Right forelimb (tissue), 1 donor: Measurements from ENCODE around the gene ASCC2.
"Not testable (repeated sequence)": the region's sequence is repeated elsewhere in the genome, so short reads cannot be mapped to it uniquely, and the experiment has no call there.

Experiments used
- DNase-seq: peaks from one replicate; pipeline ENCODE4 v3.0.0-alpha.2; 2018

ASCC2 gene

GRCh38 chr22:29855611-29856181, 17.6 kb upstream of the ASCC2 start:
- DNase-seq, result no peak

GRCh38 chr22:29854432-29854831, 16.4 kb upstream of the ASCC2 start:
- DNase-seq, result no peak

- no peak for DNase-seq
These were observed 10.0 kb upstream of the ASCC2 start for GRCh38 chr22:29848111-29848510.

GRCh38 chr22:29846290-29846689, 8.2 kb upstream of the ASCC2 start:
- no peak for DNase-seq

GRCh38 chr22:29842740-29843139, 4.7 kb upstream of the ASCC2 start:
- no peak for DNase-seq

GRCh38 chr22:29842172-29842571, 4.1 kb upstream of the ASCC2 start:
- DNase-seq, result no peak

GRCh38 chr22:29840498-29840897, 2.4 kb upstream of the ASCC2 start:
- no peak for DNase-seq

GRCh38 chr22:29839039-29839438, 965 bp upstream of the ASCC2 start:
- no peak for DNase-seq

GRCh38 chr22:29838599-29838956, 504 bp upstream of the ASCC2 start:
- no peak for DNase-seq

GRCh38 chr22:29836791-29837370, 1.2 kb downstream of the ASCC2 start:
- DNase-seq, result not testable (repeated sequence)

- no peak for DNase-seq
These were observed 4.0 kb downstream of the ASCC2 start for GRCh38 chr22:29834046-29834445.

GRCh38 chr22:29833392-29833965, 4.6 kb downstream of the ASCC2 start:
- no peak for DNase-seq

GRCh38 chr22:29831958-29832357, 6.1 kb downstream of the ASCC2 start:
- no peak for DNase-seq

GRCh38 chr22:29831186-29831921, 6.7 kb downstream of the ASCC2 start:
- no peak for DNase-seq

- DNase-seq, result no peak
These were observed 7.5 kb downstream of the ASCC2 start for GRCh38 chr22:29830585-29830984.

- not testable (repeated sequence) for DNase-seq
These were observed 10.3 kb downstream of the ASCC2 start for GRCh38 chr22:29827726-29828125.

GRCh38 chr22:29827091-29827490, 11.0 kb downstream of the ASCC2 start:
- no peak for DNase-seq

GRCh38 chr22:29825578-29825977, 12.5 kb downstream of the ASCC2 start:
- DNase-seq, result no peak

- DNase-seq, result no peak
These were observed 13.4 kb downstream of the ASCC2 start for GRCh38 chr22:29824677-29825076.

GRCh38 chr22:29821291-29822016, 16.6 kb downstream of the ASCC2 start:
- no peak for DNase-seq

GRCh38 chr22:29820961-29821290, 17.1 kb downstream of the ASCC2 start:
- DNase-seq, result no peak

GRCh38 chr22:29819501-29819900, 18.6 kb downstream of the ASCC2 start:
- no peak for DNase-seq

GRCh38 chr22:29817724-29818123, 20.4 kb downstream of the ASCC2 start:
- DNase-seq, result no peak

GRCh38 chr22:29816980-29817379, 21.1 kb downstream of the ASCC2 start:
- DNase-seq, result no peak
